Measurements from ENCODE around the gene SIGLECL1.

Gene SIGLECL1

GRCh38 chr19:51227966-51228365 lies 22.9 kb upstream of the SIGLECL1 start:
- Mint-ChIP-seq H3K9me3 (no peaks in the 10 kb centered on the region), H3K36me3 (ENCODE audit: low read depth) (no peaks in the 10 kb centered on the region), H3K4me3 (no peak overlapping the region), H3K4me1 (ENCODE audit: low read depth) (peaks cover 2% of the 10 kb centered on the region), H3K27me3 (peaks cover 77% of the 10 kb centered on the region), H3K27ac (no peak overlapping the region)
- no peak for DNase-seq

- H3K27ac Mint-ChIP-seq: no peak overlapping the region
- peaks cover 4% of the 10 kb centered on the region for H3K4me1 Mint-ChIP-seq (ENCODE audit: low read depth)
- H3K27me3 Mint-ChIP-seq: peaks cover 19% of the 10 kb centered on the region
- H3K9me3 Mint-ChIP-seq: no peaks in the 10 kb centered on the region
- DNase-seq: no peak
- H3K36me3 Mint-ChIP-seq (ENCODE audit: low read depth): no peaks in the 10 kb centered on the region
- no peak overlapping the region for H3K4me3 Mint-ChIP-seq
Observed at GRCh38 chr19:51240866-51241265, 10.0 kb upstream of the SIGLECL1 start.

- Mint-ChIP-seq H3K27ac (no peak overlapping the region), H3K9me3 (no peaks in the 10 kb centered on the region), H3K4me3 (no peak overlapping the region), H3K4me1 (ENCODE audit: low read depth) (peaks cover 9% of the 10 kb centered on the region), H3K36me3 (ENCODE audit: low read depth) (no peaks in the 10 kb centered on the region), H3K27me3 (peaks cover 19% of the 10 kb centered on the region)
- DNase-seq: no peak
Observed at GRCh38 chr19:51242881-51243630, 7.8 kb upstream of the SIGLECL1 start.

DNA sequence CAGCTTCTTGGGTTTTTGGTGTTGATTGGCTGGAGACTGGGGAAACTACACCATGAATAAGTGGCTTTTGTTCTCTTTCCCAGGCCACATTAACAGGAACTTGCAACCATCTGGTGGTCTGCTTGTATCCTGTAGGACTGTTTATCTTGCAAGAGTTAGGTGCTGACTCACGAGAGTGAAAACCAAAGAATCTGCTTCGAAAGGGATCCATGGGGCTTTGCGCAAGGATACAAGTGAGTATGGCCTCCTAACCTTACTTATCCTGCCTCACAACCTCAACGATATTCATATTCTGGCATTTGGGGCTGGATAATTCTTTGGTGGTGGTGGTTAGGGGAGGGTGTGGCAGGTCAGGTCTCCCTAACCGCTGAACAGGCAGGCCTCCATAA lies 4.7 kb upstream of the SIGLECL1 start:
- no peaks in the 10 kb centered on the region for H3K36me3 Mint-ChIP-seq (ENCODE audit: low read depth)
- no peak for DNase-seq
- H3K9me3 Mint-ChIP-seq: no peaks in the 10 kb centered on the region
- no peak overlapping the region for H3K27ac Mint-ChIP-seq
- peaks cover 13% of the 10 kb centered on the region for H3K27me3 Mint-ChIP-seq
- peaks cover 9% of the 10 kb centered on the region for H3K4me1 Mint-ChIP-seq (ENCODE audit: low read depth)
- no peak overlapping the region for H3K4me3 Mint-ChIP-seq

DNA sequence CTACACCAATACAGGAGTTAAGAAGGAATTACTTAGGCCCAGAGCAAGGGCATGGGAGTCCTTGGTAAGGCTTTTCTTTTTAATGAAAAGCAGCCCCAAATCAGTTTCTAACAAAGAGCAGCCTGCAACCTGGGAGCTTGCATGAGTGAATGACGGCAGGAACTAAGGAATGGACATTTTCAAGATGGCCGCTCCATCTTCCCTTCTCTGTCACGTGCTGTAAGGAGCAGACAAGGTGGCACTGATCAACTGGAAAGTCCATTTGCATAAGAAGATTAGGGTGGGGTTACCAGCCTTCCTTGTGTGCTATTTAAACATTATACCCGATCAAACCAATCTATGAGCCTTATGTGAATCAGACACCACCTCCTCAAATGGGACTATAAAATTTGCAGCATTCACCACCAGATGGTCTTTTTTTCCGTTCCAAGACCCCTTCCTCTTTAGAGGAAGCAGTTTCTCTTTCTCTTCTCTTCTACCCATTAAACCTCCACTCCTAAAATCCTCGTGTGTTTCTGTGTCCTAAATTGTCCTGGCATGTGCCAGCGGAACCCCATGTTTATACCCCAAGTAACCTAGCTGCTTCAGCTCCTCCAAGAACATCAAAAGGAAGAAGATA lies 2.8 kb upstream of the SIGLECL1 start:
- Mint-ChIP-seq H3K4me3 (no peak overlapping the region), H3K36me3 (ENCODE audit: low read depth) (no peaks in the 10 kb centered on the region), H3K4me1 (ENCODE audit: low read depth) (peaks cover 10% of the 10 kb centered on the region), H3K9me3 (no peaks in the 10 kb centered on the region), H3K27ac (no peak overlapping the region), H3K27me3 (peaks cover 13% of the 10 kb centered on the region)
- no peak for DNase-seq

DNA sequence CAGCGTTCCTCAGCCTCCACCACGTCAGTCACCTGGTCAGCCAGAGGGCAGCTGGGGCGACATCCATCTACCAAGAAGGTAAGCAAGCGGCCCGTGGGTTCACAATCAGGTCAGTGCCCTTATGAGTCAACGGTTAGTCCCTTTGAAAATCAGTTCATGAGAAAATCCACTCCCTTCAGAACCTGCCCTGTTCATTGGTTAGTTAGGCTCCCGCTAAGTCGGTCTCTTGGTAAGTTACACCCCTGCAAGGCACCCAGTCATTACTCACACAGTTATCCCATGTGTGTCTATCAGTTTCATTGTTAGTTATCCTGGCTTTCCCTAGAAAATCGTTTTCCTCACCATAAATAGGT lies 564 bp downstream of the SIGLECL1 start:
- H3K27ac Mint-ChIP-seq: no peak overlapping the region
- peaks cover 13% of the 10 kb centered on the region for H3K4me1 Mint-ChIP-seq (ENCODE audit: low read depth)
- no peak for DNase-seq
- H3K9me3 Mint-ChIP-seq: no peaks in the 10 kb centered on the region
- H3K36me3 Mint-ChIP-seq (ENCODE audit: low read depth): no peaks in the 10 kb centered on the region
- H3K4me3 Mint-ChIP-seq: no peak overlapping the region
- peaks cover 4% of the 10 kb centered on the region for H3K27me3 Mint-ChIP-seq

DNA sequence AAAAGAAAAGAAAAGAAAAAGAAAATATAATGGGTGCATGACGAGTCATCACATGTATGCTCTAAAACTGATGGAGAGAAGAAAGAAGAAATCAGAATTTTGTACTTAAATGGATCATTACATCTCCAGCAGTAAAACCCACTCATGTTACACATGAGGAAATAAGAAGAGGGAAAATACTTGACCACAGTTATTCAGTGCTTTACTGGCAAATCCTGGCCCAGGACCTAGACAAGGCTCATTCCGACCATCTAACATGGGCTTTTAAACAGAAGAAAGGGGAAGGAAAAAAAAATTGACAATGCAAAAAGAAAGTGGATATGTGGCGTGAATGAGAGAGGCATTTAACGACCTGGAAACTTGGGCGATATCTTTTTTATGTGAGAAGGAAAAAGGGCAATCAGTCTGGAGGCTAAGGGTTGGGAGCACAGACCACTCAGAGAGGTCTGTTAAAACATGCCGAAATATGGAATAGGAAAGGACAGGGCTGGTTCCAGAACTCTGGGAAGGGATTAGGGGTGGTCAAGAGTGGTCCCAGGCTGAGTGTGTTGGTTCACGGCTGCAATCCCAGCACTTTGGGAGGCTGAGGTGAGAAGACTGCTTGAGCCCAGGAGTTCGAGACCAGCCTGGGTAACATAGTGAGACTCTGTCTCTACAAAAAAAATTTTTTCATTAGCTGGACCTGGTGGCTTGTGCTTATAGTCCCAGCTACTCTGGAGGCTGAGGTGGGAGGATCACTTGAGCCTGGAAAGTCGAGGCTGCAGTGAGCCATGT lies 1.6 kb downstream of the SIGLECL1 start:
- Mint-ChIP-seq H3K27me3 (peaks cover 6% of the 10 kb centered on the region), H3K4me3 (no peak overlapping the region), H3K9me3 (no peaks in the 10 kb centered on the region), H3K36me3 (ENCODE audit: low read depth) (no peaks in the 10 kb centered on the region), H3K27ac (no peak overlapping the region), H3K4me1 (ENCODE audit: low read depth) (peaks cover 13% of the 10 kb centered on the region)
- no peak for DNase-seq

DNA sequence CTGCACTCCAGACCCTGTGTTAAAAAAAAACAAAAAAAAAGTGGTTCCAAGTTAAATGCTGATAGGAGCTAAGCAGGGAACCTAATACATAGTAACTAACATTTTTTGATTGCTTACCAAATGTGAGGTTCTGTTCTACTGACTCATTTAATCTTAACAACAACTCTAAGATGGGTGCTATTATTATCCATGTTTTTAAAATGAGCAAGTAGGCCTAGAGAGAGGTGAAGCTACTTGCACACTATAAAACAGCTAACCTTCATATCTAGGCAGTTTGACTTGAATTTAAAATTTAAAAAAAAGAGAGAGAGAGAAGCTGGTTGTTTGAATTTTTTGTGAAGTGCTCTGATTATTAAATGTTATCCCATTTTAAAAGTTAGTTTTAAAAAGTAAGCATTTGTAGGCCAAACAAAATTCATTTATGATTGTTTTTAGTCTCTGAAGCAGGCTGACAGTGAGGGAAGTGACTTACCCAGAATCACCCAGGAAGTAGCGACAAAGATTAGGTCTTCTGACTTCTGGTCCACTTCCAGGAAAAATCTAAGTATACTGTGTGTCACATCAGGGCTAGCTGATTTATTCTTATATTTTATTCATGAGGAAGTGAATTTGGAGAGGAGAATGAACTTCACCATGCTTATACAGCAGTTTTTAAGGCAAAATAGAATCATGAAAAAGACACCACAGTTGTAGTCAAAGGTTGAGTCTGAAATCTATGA lies 2.4 kb downstream of the SIGLECL1 start:
- Mint-ChIP-seq H3K4me3 (no peak overlapping the region), H3K27ac (no peak overlapping the region), H3K9me3 (no peaks in the 10 kb centered on the region), H3K36me3 (ENCODE audit: low read depth) (no peaks in the 10 kb centered on the region), H3K27me3 (peaks cover 10% of the 10 kb centered on the region), H3K4me1 (ENCODE audit: low read depth) (peaks cover 17% of the 10 kb centered on the region)
- no peak for DNase-seq

- no peak overlapping the region for H3K4me3 Mint-ChIP-seq
- H3K27me3 Mint-ChIP-seq: peaks cover 22% of the 10 kb centered on the region
- H3K36me3 Mint-ChIP-seq (ENCODE audit: low read depth): no peaks in the 10 kb centered on the region
- H3K27ac Mint-ChIP-seq: no peak overlapping the region
- DNase-seq: no peak
- peaks cover 20% of the 10 kb centered on the region for H3K4me1 Mint-ChIP-seq (ENCODE audit: low read depth)
- H3K9me3 Mint-ChIP-seq: no peaks in the 10 kb centered on the region
Observed at GRCh38 chr19:51256155-51256625, 5.3 kb downstream of the SIGLECL1 start.

DNA sequence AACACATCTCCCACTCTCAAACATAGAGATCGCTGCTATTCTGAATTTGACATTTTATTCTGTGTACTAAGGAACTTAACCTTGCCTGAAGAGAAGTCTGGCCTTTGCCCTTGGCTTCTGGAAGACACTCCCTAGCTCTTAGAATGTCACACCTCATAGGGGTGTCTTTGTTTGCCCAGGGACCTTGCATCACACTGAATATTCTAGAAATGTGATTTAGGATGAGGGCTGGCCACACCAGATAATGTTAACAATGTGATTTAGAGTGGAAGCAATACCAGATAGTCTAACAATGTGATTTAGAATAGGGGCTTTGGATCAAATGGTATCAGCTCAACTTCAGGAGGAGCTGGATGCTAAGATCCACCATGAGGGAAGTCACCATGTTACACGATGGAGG lies 6.6 kb downstream of the SIGLECL1 start:
- no peak for DNase-seq

GRCh38 chr19:51258165-51259160 lies 7.6 kb downstream of the SIGLECL1 start:
- H3K27me3 Mint-ChIP-seq: peaks cover 34% of the 10 kb centered on the region
- H3K27ac Mint-ChIP-seq: no peak overlapping the region
- DNase-seq: no peak
- no peaks in the 10 kb centered on the region for H3K9me3 Mint-ChIP-seq
- no peaks in the 10 kb centered on the region for H3K36me3 Mint-ChIP-seq (ENCODE audit: low read depth)
- H3K4me1 Mint-ChIP-seq (ENCODE audit: low read depth): peaks cover 15% of the 10 kb centered on the region
- H3K4me3 Mint-ChIP-seq: no peak overlapping the region

More for the DNA sequence above, 6.6 kb downstream of the SIGLECL1 start:
- no peaks in the 10 kb centered on the region for H3K36me3 Mint-ChIP-seq (ENCODE audit: low read depth)
- peaks cover 20% of the 10 kb centered on the region for H3K4me1 Mint-ChIP-seq (ENCODE audit: low read depth)
- no peak overlapping the region for H3K27ac Mint-ChIP-seq
- H3K27me3 Mint-ChIP-seq: peaks cover 29% of the 10 kb centered on the region
- no peak overlapping the region for H3K4me3 Mint-ChIP-seq
- no peaks in the 10 kb centered on the region for H3K9me3 Mint-ChIP-seq

GRCh38 chr19:51259348-51260245 lies 8.7 kb downstream of the SIGLECL1 start:
- Mint-ChIP-seq H3K36me3 (ENCODE audit: low read depth) (no peaks in the 10 kb centered on the region), H3K4me3 (no peak overlapping the region), H3K4me1 (ENCODE audit: low read depth) (peaks cover 12% of the 10 kb centered on the region), H3K9me3 (no peaks in the 10 kb centered on the region), H3K27me3 (peaks cover 37% of the 10 kb centered on the region), H3K27ac (no peak overlapping the region)
- DNase-seq: peak; percentile 48

- Mint-ChIP-seq H3K4me3 (no peak overlapping the region), H3K27me3 (peaks cover 24% of the 10 kb centered on the region), H3K4me1 (ENCODE audit: low read depth) (no peaks in the 10 kb centered on the region), H3K36me3 (ENCODE audit: low read depth) (no peaks in the 10 kb centered on the region), H3K27ac (no peak overlapping the region), H3K9me3 (no peaks in the 10 kb centered on the region)
- DNase-seq: no peak
Observed at GRCh38 chr19:51263808-51264207, 12.9 kb downstream of the SIGLECL1 start.
